HG03571 (cell line): ENCODE measurements around the gene VSTM4.

Experiments used
- ATAC-seq: cut with Tn5 transposase; IDR thresholded peaks from one replicate; pipeline ENCODE4 v1.9.1; 2021; ENCODE audit not compliant: unreplicated experiment

VSTM4 gene

DNA sequence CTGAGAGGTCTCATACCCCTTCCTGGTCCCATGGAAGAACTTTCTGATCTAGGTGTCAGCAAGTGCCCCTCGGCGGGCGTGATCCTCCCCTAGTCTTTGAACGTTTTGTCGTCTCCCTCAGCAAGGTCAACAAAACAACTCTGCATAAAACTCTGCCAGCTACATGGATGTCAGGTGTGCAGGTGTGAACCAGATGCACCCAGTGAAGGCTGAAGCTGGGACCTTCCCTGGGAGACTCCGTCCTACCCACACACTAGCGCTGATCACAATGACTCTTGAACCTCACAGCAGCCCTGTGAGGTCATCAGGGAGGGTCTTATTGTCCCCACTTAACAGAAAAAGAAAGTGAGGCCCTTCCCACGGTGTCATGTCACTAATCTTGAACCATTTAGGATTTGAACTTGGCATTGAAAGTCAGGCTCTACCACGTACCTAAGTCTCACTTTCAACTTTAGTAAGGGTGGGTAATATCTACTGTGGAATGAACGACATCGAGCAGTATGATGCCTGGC, 68.1 kb downstream of the VSTM4 start:
- ATAC-seq = no peak

DNA sequence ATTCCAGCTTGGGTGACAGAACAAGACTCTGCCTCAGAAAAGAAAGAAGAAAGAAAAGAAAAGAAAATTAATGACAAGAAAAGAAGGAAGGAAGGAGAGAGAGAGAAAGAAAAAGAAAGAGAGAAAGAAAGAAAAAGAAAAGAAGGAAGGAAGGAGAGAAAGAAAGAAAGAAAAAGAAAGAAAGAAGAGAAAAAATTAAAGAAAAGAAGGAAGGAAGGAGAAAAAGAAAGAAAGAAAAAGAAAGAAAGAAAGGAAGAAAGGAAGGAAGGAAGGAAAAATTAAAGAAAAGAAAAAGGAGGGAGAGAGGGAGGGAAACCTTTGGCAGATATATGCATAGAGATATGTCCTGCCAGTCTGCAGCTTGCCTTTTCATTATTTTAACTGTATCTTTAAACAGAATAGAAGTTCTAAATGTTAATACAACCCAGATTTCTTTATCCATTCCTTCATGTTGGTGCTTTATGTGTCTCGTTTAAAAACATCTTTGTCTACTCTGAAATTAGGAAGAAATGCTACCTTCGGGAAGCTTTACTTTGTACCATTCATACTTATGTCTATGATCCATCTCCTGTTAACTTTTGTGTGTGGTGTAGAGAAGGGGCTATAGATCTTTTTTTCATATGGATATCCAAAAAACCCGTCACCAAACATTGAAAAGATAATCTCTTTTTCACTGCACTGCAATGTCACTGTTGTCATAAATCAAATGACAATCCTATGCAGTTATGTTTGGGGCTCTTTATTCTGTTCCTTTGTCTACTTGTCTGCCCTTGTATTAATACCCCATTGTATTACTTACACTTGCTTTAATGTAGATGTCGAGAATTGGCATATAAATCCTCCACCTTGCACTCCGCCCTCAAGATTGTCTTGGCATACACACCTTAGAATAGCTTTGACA, 70.8 kb downstream of the VSTM4 start:
- ATAC-seq = no peak

DNA sequence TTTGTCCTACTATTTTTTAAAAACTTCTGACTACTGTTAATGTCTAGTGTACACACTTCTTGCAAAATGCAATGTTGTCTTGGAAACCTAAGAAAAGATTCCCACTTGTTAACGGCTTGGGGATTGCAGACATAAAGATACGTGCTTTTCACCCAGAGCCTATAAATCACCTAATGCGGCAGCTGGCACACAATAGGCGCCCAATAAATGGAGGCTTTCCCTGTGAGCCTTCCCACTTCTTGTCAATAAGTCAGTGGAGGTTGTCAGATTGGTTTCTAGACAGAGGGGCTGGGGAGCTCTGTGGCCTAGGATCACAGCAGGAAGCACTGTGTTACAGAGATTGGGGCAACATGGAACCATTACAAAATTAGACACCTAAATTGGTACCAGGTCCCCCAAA, 74.7 kb downstream of the VSTM4 start:
- no peak for ATAC-seq

DNA sequence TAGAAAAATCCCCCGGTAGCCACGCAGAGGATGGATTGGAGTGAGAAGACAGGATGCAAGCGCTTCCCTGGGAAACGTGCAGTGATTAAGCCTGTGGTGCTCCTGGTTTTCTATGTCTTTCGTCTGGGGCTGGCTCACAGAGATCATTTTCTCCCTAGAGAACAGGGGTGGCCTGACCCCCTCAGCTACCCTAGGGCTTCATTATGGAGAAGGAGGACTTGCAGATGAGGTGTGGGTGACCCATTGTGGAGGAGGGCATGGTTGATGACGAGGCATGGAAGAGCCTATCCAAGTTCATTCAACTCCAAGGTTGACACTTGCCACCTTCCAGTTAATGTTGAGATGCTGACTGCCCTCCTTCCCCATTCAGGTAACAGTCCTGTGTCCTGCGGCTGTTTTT, 75.9 kb downstream of the VSTM4 start:
- ATAC-seq = no peak

DNA sequence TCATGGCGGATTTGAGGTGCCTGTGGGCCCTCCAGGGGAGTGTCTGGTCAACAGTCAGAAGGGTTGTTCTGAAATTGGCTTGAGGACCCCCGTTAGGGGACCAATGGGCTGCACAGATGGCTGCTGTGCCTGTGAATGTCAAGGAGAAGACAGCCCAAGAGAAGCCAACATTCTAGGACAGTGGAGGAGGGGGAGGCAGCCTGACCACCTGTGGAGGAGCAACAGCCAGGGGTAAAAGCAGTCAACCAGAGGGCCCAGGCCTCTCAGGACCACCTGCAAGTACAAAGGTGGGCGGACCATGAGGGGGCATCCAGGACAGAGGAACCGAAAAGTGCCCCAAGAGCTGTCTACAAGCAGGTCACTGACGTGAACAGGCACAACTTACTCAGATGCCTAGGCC, 76.6 kb downstream of the VSTM4 start:
- no peak for ATAC-seq

DNA sequence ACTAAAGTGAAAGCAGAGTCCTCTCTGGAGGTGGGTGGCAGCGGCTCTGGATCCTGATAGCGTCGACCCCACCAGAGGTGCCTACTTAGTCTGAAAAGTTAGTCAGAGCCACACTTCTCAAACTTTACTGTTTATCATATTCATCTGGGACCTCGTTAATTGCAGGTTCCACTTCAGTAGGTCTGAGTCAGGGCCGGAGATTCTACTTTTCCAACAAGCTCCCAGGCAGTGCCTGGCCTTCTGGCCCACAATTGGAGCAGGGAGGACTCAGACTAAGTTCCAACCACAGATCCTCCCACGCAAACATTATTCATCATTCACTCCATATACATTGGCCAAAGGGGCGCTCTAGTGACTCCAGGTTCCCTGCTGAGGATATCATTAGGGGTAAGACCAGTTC, 78.1 kb downstream of the VSTM4 start:
- ATAC-seq = no peak

DNA sequence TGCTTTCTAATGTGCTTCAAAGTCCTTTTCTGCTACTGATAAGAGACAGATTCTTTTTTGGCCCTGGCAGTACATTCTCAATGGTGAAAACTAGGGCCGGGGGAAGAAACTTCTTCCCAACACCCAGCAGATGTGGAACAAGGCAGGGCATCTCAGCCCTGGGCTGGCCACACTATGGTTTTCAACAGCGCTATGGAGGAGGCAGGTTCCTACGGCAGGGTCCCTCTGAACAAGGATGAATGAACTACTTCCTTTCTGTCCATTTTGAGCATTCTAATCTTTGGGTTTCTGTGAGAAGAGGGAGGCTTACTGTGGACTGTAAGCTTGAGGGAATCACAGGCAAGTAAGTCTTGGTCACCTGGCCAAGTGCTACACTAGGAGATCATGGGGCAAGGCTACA, 78.7 kb downstream of the VSTM4 start:
- no peak for ATAC-seq

DNA sequence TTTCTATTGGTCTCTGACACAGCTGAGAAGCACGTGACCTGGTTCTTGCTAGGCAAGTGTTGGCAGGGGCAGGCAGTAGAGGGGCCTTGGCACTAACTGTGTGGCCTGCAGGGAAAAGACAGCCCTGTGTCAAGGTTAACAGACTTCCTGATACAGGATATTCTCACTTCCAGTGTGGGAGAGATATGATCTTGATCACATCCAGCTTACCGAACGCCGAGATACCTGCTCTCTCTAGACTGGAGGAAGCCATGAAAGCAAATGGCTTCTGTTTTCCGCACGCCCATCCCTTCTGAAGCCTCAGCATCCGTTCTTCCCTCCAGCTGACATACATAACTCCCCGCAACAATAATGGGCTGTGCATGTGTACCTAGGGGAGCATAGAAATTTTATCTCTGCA, 79.4 kb downstream of the VSTM4 start:
- ATAC-seq = no peak

DNA sequence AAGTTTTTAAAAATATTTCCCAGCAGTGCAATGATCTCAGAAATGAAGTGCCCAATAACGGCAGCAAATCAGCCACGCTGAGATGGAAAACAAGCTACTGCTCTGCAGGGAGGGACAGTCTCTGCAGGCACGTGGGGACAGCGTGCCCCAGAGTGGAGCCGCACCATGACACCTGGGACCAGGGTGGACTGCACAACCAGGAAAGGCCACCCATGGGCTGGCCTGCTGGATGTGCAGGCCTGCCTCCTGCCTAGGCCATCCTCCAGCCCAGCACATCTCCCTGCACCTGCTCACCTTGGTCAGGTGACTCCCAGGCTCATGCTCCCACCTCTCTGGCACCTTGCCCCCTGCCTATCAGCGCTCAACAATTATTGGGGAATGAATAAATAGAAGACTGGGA, 80.4 kb downstream of the VSTM4 start:
- no peak for ATAC-seq

DNA sequence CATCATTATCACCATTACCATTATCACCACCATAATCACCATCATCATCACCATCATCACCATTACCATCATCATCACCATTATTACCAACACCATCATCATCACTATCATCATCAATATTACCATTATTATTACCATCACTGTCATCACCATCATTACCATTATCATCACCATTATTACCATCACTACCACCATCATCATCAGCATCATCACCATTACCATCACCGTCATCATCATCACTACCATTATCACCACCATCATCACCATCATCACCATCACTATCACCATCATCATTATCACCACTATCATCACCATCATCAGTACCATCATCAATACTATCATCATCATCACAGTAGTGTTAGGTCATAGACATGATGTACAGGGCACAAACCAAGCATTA, 81.4 kb downstream of the VSTM4 start:
- no peak for ATAC-seq

DNA sequence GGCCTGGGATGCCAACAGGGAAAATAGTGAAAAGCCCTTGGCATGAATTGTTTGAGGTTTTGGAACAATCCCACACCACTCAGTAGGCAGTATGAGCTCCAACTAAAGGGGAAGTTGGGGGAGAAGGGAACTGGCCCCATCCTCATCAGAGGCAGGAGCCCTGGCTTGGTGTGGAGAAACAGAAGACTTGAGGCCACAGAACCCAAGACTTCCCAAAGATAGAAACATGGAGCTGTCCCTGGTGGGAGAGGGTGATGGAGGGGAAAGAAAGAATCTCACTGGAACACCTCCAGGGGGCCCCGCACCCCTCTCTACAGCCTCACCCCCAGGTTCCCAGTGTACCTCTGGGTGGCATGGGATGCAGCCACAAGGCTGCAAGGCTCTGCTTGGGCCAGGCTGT, 85.7 kb downstream of the VSTM4 start:
- ATAC-seq = no peak

DNA sequence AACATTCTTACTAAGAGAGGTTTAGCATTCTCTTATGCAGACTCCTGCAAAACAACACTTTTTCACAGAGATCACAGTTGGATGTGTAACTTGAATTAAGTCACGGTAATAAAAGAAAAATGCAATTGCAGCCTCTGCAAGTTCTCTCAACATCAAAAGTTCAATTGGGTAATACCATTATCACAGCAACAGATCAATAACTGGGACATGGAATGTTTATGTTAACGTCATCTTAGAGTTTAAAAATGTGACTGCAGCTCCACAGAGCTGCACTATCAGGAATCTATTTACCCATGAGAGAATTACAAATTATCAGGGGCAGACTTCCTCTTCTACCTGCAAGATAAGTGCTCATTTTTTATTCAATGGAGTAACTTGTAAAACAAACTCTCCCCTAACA, 86.7 kb downstream of the VSTM4 start:
- ATAC-seq = no peak

DNA sequence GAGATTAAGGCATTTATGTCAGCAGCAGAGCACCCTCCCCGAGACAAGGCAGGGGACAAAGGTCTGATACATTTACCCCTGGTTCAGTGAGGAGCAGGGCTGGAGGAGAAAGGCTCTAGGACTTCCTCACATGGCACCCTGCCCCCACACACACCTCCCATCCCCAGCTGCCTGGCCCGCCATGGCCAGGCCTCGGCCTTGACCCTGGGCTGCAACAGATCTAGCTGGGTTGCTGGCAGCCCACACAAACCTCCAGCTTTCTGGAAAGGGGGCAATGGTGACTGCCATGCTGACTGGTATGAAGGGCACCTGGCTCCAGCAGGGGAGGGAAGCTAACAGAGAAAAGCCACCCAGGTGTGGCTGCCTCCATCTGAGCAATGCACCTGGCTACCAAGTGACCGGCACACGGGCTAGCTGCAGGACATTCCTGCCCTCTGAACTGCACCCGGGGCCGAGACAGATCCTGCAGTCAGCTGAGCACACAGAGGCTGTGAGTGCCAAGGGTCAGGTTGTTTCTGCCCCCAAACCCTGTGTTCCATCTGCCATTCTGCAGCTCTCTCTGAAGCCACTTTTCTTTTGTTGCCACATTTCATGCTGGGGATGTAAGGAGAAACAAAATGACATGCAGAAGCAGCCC, 89.9 kb downstream of the VSTM4 start:
- ATAC-seq = no peak

DNA sequence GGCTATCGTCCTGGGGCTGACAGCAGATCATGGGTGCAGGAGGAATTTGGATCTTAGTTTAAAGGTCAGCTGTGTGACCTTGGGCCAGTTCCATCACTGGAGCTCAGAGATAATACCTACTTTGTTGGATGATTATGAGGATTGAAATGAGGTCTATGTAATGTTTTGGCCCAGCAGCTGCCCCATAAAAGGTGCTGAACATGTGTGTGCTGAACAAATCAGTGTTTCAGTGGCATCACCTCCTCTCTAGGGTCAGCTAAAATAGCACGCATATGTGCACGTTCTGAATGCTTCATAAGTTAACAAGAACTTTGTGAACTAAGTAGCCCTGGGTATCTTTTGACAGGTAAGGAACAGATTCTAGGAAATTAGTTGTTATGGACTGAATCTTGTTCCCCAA, 90.8 kb downstream of the VSTM4 start:
- no peak for ATAC-seq

DNA sequence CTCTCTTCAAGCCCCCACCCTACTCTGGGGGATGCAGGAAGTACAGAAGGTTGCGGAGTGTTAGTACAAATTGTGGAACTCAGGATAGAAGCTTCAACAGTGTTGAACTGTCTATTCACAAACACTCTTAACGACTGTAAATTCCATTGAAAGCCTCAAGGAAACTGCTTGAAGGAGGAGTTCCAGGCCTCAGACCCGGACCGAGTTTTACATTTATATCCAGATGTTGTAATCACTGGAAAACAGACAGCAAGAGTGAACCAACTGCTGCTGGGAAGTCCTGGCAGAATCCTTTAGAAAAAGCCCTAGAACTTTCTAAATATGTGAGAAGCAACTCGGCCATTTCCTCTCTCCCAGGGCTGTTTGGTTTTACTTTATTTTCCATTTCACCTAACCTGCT, 91.6 kb downstream of the VSTM4 start:
- no peak for ATAC-seq

DNA sequence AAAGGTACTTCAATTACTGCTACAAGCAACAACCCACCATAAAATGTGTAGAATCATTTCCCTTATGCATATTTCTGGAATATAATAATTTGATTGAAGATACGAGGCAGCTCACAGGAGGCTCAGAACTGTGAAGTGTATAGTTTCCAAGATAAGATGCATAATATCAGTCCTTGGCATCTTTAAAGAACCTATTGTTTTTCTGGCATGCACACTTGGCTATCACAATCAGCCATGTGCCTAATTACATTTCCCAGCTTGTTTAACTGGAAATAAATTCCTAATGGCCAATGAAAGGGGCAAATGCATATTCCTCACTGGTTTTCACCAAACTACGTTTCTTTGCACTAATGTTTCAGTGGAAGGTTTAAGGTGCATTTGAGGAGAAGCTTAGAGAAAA, 92.3 kb downstream of the VSTM4 start:
- no peak for ATAC-seq

DNA sequence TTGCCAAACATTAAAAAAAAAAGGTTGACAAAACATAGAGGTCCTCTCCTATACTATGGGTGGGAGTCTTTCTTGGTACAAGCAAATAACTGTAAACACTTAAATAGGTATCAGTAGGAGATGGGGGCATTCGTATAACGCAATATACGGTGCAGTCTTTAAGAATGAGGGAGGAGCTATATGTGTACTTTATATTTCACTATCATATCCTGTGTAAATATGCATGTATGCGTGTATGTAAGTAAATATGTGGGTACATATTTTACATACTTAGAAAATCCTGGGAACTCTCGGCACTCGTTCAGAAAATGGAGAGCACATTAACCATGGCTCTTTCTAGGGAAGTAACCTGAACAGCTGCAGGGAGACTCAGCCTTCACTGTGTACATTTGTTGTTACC, 93.6 kb downstream of the VSTM4 start:
- no peak for ATAC-seq

DNA sequence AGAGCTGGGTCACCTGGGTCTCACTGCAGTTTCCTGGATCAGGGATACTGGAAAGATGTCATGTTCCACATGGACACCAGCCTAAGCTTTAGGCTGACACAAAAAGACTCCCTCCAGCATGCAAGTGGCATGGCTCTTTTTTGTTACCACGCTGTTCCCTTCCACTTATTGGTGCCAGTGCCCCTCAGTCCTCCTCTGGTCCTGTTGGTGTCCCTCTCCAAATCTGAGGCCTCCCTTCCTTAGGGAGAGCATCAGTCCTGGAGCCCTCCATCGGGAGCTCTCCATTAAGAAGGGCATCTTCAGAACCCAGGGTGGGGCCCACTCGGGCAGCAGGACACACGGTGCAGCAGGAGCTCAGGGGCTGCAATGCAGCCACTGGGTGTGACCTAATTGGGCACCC, 99.6 kb downstream of the VSTM4 start:
- no peak for ATAC-seq

DNA sequence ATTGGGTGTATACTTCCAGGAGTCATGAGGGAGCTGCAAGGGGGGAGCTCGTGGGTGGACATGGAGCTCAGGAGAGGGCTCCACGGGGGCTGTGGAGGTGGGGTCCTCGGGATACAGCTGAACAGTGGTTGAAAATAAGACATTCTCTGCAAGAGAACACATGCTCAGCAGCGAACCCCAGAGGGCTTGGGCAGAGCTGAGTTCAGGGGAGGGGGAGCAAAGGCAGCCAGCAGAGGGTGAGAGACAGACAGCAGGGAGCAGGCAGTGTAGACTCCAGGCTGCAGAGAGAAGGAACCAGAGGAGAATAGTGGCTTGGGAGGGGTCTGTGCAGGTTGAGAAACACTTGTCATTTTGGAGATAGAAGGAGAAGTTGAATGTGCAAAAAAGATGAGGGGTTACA, 102.7 kb downstream of the VSTM4 start:
- ATAC-seq = no peak

DNA sequence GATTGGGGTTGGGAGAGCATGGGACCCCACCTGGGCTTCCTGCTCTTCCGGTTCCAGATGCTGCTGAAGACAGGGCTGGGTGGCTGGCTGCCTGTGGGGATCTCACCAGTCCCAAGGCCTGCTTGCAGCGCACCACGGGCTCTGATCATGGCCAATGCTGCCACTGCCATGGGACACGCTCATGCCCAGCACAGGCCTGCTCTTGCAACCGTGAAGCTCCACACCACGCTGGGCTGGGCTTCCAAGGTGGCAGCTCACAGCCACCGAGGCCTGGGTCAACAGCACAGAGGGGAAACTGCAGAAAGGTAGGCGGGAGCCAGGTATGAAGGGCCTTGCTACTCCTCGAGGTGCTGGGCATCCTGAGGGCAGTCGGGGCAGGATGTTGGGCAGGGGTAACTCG, 103.6 kb downstream of the VSTM4 start:
- no peak for ATAC-seq

DNA sequence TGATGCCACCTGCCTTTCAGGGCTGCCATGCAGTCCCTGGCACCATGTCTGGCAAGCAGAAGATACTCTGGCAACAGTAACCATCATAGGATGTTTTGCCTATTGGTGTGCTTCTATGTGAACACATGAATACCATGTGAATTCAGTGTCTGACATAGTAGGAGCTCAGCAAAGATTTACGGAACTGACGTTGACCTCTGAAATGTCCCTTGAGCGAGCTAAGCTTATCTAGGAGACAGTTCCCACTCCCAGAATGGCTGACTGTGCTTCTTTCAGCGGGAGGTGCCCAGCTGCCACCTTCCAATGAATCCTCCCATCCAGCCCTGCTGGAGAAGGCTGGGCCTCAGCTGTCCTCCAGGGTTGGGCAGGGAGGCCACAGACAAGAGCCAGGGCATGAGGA, 104.5 kb downstream of the VSTM4 start:
- no peak for ATAC-seq

DNA sequence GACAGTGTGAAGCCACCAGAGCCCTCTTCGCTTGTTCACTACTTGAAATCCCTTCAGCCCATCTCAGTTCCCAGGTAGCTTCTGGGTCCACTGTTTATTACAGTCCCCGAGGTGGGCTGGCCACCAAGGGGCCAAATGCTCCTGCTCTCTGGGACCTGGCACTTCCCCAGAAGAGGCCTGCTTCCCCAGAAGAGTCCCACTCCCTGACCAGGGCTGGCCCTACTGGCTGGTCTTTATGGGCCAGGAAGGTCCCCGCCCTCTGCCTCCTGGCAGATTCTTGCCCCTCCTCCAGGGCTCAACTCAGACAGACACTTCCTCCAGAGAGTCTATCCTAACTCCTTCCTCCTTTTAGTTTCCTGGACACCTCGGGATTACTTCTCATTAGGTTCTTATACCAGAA, 105.0 kb downstream of the VSTM4 start:
- ATAC-seq = no peak
